SK-N-SH treated with all-trans-retinoic acid at 6 μM for 48 hours (cell line): ENCODE results near the gene ATOH8.

ENCODE experiments used
- ATAC-seq: fragments of 200-7000 bp; cut with Tn5 transposase; 3 replicates; pipeline ENCODE4 v1.9.1; 2020; ENCODE audit warnings: mild to moderate bottlenecking, moderate library complexity
- ARNTL ChIP-seq: fragments of 450-650 bp; formaldehyde crosslinking; IDR thresholded peaks from 2 replicates; pipeline ENCODE4 v1.5.0; 2020; ENCODE audit warnings: low read depth, mild to moderate bottlenecking, moderate library complexity, borderline replicate concordance
- BACH2 ChIP-seq: fragments of 250-450 bp; sonication (Bioruptor Pico); IDR thresholded peaks from 2 replicates; pipeline ENCODE4 v1.9.0; 2021; ENCODE audit warnings: mild to moderate bottlenecking, borderline replicate concordance
- CREB5 ChIP-seq: fragments of 250-450 bp; sonication (Bioruptor Pico); IDR thresholded peaks from 2 replicates; pipeline ENCODE4 v1.5.1; 2020; ENCODE audit warnings: low read depth, mild to moderate bottlenecking, moderate library complexity
- CSDC2 ChIP-seq: fragments of 250-450 bp; sonication (Bioruptor Pico); IDR thresholded peaks from 2 replicates; pipeline ENCODE4 v1.5.0; 2020; ENCODE audit warnings: mild to moderate bottlenecking, moderate library complexity
- CSRNP3 ChIP-seq: fragments of 250-450 bp; sonication (Bioruptor Pico); IDR thresholded peaks from 2 replicates; pipeline ENCODE4 v1.5.1; 2021; ENCODE audit warnings: mild to moderate bottlenecking, moderate library complexity
- ESRRG ChIP-seq: fragments of 250-450 bp; sonication (Bioruptor Pico); IDR thresholded peaks from 2 replicates; pipeline ENCODE4 v1.6.1; 2021; ENCODE audit warnings: mild to moderate bottlenecking
- GLIS3 ChIP-seq: fragments of 250-450 bp; sonication (Bioruptor Pico); IDR thresholded peaks from 2 replicates; pipeline ENCODE4 v1.5.0; 2020; ENCODE audit warnings: mild to moderate bottlenecking, moderate library complexity
- ISL1 ChIP-seq: fragments of 250-450 bp; sonication (Bioruptor Pico); IDR thresholded peaks from 2 replicates; pipeline ENCODE4 v2.1.2; 2022; ENCODE audit warnings: mild to moderate bottlenecking, moderate library complexity
- OSR1 ChIP-seq: fragments of 250-450 bp; sonication (Bioruptor Pico); IDR thresholded peaks from 2 replicates; pipeline ENCODE4 v1.8.0; 2022; ENCODE audit warnings: moderate library complexity, mild to moderate bottlenecking, inconsistent platforms
- PPARA ChIP-seq: fragments of 250-450 bp; sonication (Bioruptor Pico); IDR thresholded peaks from 2 replicates; pipeline ENCODE4 v1.5.0; 2020; ENCODE audit warnings: mild to moderate bottlenecking, borderline replicate concordance
- RARB ChIP-seq: fragments of 250-450 bp; sonication (Bioruptor Pico); IDR thresholded peaks from 2 replicates; pipeline ENCODE4 v1.8.0; 2021; ENCODE audit warnings: mild to moderate bottlenecking, moderate library complexity
- SNAI2 ChIP-seq: fragments of 250-450 bp; sonication (Bioruptor Pico); IDR thresholded peaks from 2 replicates; pipeline ENCODE4 v1.5.0; 2020; ENCODE audit warnings: mild to moderate bottlenecking, moderate library complexity
- TCF4 ChIP-seq: fragments of 250-450 bp; sonication (Bioruptor Pico); IDR thresholded peaks from 2 replicates; pipeline ENCODE4 v1.8.0; 2021; ENCODE audit warnings: mild to moderate bottlenecking, moderate library complexity, borderline replicate concordance
- TOX ChIP-seq: fragments of 250-450 bp; sonication (Bioruptor Pico); IDR thresholded peaks from 2 replicates; pipeline ENCODE4 v1.8.0; 2021; ENCODE audit warnings: mild to moderate bottlenecking, moderate library complexity, borderline replicate concordance
- ZC3H10 ChIP-seq: fragments of 250-450 bp; sonication (Bioruptor Pico); IDR thresholded peaks from 2 replicates; pipeline ENCODE4 v1.5.1; 2021; ENCODE audit warnings: mild to moderate bottlenecking, moderate library complexity
- ZFP3 ChIP-seq: fragments of 250-450 bp; sonication (Bioruptor Pico); IDR thresholded peaks from 2 replicates; pipeline ENCODE4 v1.5.0; 2020; ENCODE audit warnings: mild to moderate bottlenecking, moderate library complexity
- ZFP30 ChIP-seq: fragments of 450-650 bp; formaldehyde crosslinking; IDR thresholded peaks from 2 replicates; pipeline ENCODE4 v1.5.0; 2022; ENCODE audit warnings: mild to moderate bottlenecking, moderate library complexity
- ZNF565 ChIP-seq: fragments of 450-650 bp; formaldehyde crosslinking; conservative IDR thresholded peaks from 2 replicates; pipeline ENCODE4 v1.5.0; 2020; ENCODE audit warnings: low read depth, mild to moderate bottlenecking, moderate library complexity
- ZNF70 ChIP-seq: fragments of 450-650 bp; formaldehyde crosslinking; IDR thresholded peaks from 2 replicates; pipeline ENCODE4 v1.5.0; 2020; ENCODE audit warnings: mild to moderate bottlenecking, moderate library complexity
- ZNF8 ChIP-seq: fragments of 450-650 bp; formaldehyde crosslinking; IDR thresholded peaks from 2 replicates; pipeline ENCODE4 v1.5.0; 2020; ENCODE audit warnings: mild to moderate bottlenecking, moderate library complexity
- TF ChIP-seq, protein P1 (sequence below): fragments of 250-450 bp; sonication (Bioruptor Pico); IDR thresholded peaks from 2 replicates; pipeline ENCODE4 v1.8.0; 2020; ENCODE audit warnings: mild to moderate bottlenecking, moderate library complexity, borderline replicate concordance

ATOH8 gene

GRCh38 chr2:85796341-85797262 is 42.8 kb downstream of the ATOH8 start:
- TF ChIP-seq ZC3H10: no peak
- no peak for TF ChIP-seq ZFP30
- peak; percentile 75 for ATAC-seq

DNA sequence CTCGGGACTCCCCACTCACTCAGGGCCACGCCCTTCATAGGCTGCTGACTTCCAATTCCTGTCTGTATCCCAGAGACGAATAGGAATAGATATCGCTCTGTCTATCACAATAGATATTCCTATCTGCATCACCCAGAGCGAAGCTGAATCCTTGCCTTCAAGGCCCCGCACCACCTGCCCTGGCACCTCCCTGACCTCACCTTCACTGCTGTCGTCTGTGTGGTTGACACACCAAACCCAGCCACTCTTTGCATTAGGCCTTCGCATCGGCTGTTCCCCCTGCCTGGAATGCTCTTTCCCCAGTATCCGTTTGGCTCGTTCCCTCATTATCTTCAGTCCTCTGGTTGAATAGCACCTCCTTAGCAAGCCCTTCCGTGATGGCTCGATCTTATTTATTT is 43.5 kb downstream of the ATOH8 start:
- no peak for ATAC-seq
- TF ChIP-seq ISL1 (CRISPR knock-in tag): no peak
- no peak for TF ChIP-seq CSDC2 (CRISPR knock-in tag)
- TF ChIP-seq, protein P1, sequence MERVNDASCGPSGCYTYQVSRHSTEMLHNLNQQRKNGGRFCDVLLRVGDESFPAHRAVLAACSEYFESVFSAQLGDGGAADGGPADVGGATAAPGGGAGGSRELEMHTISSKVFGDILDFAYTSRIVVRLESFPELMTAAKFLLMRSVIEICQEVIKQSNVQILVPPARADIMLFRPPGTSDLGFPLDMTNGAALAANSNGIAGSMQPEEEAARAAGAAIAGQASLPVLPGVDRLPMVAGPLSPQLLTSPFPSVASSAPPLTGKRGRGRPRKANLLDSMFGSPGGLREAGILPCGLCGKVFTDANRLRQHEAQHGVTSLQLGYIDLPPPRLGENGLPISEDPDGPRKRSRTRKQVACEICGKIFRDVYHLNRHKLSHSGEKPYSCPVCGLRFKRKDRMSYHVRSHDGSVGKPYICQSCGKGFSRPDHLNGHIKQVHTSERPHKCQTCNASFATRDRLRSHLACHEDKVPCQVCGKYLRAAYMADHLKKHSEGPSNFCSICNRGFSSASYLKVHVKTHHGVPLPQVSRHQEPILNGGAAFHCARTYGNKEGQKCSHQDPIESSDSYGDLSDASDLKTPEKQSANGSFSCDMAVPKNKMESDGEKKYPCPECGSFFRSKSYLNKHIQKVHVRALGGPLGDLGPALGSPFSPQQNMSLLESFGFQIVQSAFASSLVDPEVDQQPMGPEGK (CRISPR knock-in tag): no peak
- TF ChIP-seq ZFP3 (CRISPR knock-in tag): no peak
- TF ChIP-seq RARB (CRISPR knock-in tag): no peak
- no peak for TF ChIP-seq PPARA
- no peak for TF ChIP-seq SNAI2 (CRISPR knock-in tag)
- no peak for TF ChIP-seq ZNF8
- no peak for TF ChIP-seq TOX (CRISPR knock-in tag)
- no peak for TF ChIP-seq OSR1 (CRISPR knock-in tag)
- no peak for TF ChIP-seq ESRRG (CRISPR knock-in tag)
- TF ChIP-seq BACH2 (CRISPR knock-in tag): no peak
- TF ChIP-seq CREB5 (CRISPR knock-in tag): no peak
- no peak for TF ChIP-seq ZNF565 (CRISPR knock-in tag)

- ATAC-seq: peak; percentile 56
- TF ChIP-seq GLIS3 (CRISPR knock-in tag) (no peak), CSDC2 (CRISPR knock-in tag) (no peak), OSR1 (CRISPR knock-in tag) (no peak), ZC3H10 (no peak), CREB5 (CRISPR knock-in tag) (no peak), ISL1 (CRISPR knock-in tag) (no peak), ZNF8 (no peak), SNAI2 (CRISPR knock-in tag) (no peak), BACH2 (CRISPR knock-in tag) (no peak), CSRNP3 (CRISPR knock-in tag) (no peak)
- TF ChIP-seq, all 23 proteins: peak for 0
Measured at GRCh38 chr2:85797921-85798320, 44.1 kb downstream of the ATOH8 start.

- ATAC-seq: peak; percentile 36
Measured at GRCh38 chr2:85799215-85799956, 45.6 kb downstream of the ATOH8 start.

GRCh38 chr2:85800586-85800985 is 46.8 kb downstream of the ATOH8 start:
- ATAC-seq: no peak
- no peak for TF ChIP-seq ZNF8
- no peak for TF ChIP-seq BACH2 (CRISPR knock-in tag)
- TF ChIP-seq ZNF70 (CRISPR knock-in tag): no peak
- TF ChIP-seq ZC3H10: no peak
- no peak for TF ChIP-seq RARB (CRISPR knock-in tag)
- no peak for TF ChIP-seq TOX (CRISPR knock-in tag)
- TF ChIP-seq SNAI2 (CRISPR knock-in tag): no peak
- no peak for TF ChIP-seq CSRNP3 (CRISPR knock-in tag)
- TF ChIP-seq ARNTL (CRISPR knock-in tag): no peak
- TF ChIP-seq CSDC2 (CRISPR knock-in tag): no peak
- TF ChIP-seq GLIS3 (CRISPR knock-in tag): no peak
- TF ChIP-seq OSR1 (CRISPR knock-in tag): no peak
- TF ChIP-seq PPARA: no peak
- TF ChIP-seq ISL1 (CRISPR knock-in tag): no peak
- no peak for TF ChIP-seq CREB5 (CRISPR knock-in tag)

More at GRCh38 chr2:85799215-85799956, 45.6 kb downstream of the ATOH8 start:
- TF ChIP-seq TCF4 (CRISPR knock-in tag) (no peak), BACH2 (CRISPR knock-in tag) (no peak)
